Measurements from ENCODE around the gene BTBD10.

DNA sequence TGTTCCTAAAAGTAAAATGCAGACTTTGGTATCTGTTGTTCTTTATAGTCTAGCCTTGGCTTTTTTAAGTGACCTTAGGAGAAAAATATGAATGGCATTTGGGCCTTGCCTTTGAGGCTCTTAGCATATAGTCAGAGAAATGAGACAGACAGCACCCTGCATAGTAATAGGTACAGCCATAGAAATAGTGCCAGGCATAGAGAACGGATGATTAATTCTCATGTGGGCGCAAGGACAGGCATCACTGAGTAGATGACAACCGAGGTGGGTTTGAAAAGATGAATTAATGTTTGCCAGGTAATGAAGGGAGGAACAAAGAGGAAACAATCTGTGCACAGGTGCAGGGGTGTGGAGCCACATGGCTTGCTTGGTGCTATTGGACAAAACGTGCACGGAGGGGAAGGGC is 95.0 kb downstream of the BTBD10 start:
- no peak for TF ChIP-seq POLR2A (IDR thresholded peaks at IDR 0.05)
- TF ChIP-seq, protein P1, sequence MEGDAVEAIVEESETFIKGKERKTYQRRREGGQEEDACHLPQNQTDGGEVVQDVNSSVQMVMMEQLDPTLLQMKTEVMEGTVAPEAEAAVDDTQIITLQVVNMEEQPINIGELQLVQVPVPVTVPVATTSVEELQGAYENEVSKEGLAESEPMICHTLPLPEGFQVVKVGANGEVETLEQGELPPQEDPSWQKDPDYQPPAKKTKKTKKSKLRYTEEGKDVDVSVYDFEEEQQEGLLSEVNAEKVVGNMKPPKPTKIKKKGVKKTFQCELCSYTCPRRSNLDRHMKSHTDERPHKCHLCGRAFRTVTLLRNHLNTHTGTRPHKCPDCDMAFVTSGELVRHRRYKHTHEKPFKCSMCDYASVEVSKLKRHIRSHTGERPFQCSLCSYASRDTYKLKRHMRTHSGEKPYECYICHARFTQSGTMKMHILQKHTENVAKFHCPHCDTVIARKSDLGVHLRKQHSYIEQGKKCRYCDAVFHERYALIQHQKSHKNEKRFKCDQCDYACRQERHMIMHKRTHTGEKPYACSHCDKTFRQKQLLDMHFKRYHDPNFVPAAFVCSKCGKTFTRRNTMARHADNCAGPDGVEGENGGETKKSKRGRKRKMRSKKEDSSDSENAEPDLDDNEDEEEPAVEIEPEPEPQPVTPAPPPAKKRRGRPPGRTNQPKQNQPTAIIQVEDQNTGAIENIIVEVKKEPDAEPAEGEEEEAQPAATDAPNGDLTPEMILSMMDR (IDR thresholded peaks at IDR 0.05): no peak
